Measurements from ENCODE around the gene PINLYP.
A peak's percentile ranks its signal among the peaks of the same experiment; 100 is the strongest.
"Not testable (repeated sequence)": the region's sequence is repeated elsewhere in the genome, so short reads cannot be mapped to it uniquely, and the experiment has no call there.

Gene PINLYP

GRCh38 chr19:43582495-43582894 is 6.9 kb downstream of the PINLYP start:
- no peak for DNase-seq (ENCODE audit: low read depth)

- DNase-seq (ENCODE audit: low read depth), result no peak
Measured at GRCh38 chr19:43584484-43584883, 8.9 kb downstream of the PINLYP start.

- no peak for DNase-seq (ENCODE audit: low read depth)
Measured at GRCh38 chr19:43586346-43586745, 10.7 kb downstream of the PINLYP start.

GRCh38 chr19:43587029-43587428 is 11.4 kb downstream of the PINLYP start:
- DNase-seq (ENCODE audit: low read depth), result not testable (repeated sequence)

- DNase-seq (ENCODE audit: low read depth), result no peak
Measured at GRCh38 chr19:43589277-43589676, 13.7 kb downstream of the PINLYP start.

- no peak for DNase-seq (ENCODE audit: low read depth)
Measured at GRCh38 chr19:43589678-43590077, 14.1 kb downstream of the PINLYP start.

- no peak for DNase-seq (ENCODE audit: low read depth)
Measured at GRCh38 chr19:43591904-43592772, 16.5 kb downstream of the PINLYP start.

GRCh38 chr19:43592800-43593350 is 17.3 kb downstream of the PINLYP start:
- DNase-seq (ENCODE audit: low read depth), result no peak

GRCh38 chr19:43594081-43594697 is 18.6 kb downstream of the PINLYP start:
- no peak for DNase-seq (ENCODE audit: low read depth)

GRCh38 chr19:43594710-43595604 is 19.4 kb downstream of the PINLYP start:
- DNase-seq (ENCODE audit: low read depth), result peak; percentile 54

GRCh38 chr19:43595605-43595998 is 20.0 kb downstream of the PINLYP start:
- DNase-seq (ENCODE audit: low read depth), result no peak

- peak; percentile 100 for DNase-seq (ENCODE audit: low read depth)
Measured at GRCh38 chr19:43595999-43596841, 20.6 kb downstream of the PINLYP start, which contains the start of the genes IRGQ and ZNF576. TSS of gene IRGQ (minus strand) at chr19:43596134. CDS start at chr19:43595338, 796 bp downstream. TSS of gene ZNF576 (plus strand) at chr19:43596595. CDS start at chr19:43597109, 514 bp downstream.

GRCh38 chr19:43596842-43597461 is 21.4 kb downstream of the PINLYP start:
- no peak for DNase-seq (ENCODE audit: low read depth)

GRCh38 chr19:43597876-43598275 is 22.3 kb downstream of the PINLYP start:
- no peak for DNase-seq (ENCODE audit: low read depth)

- DNase-seq (ENCODE audit: low read depth), result no peak
Measured at GRCh38 chr19:43598445-43599240, 23.0 kb downstream of the PINLYP start.

GRCh38 chr19:43599635-43600295 is 24.2 kb downstream of the PINLYP start:
- no peak for DNase-seq (ENCODE audit: low read depth)

- DNase-seq (ENCODE audit: low read depth), result not testable (repeated sequence)
Measured at GRCh38 chr19:43600326-43600725, 24.7 kb downstream of the PINLYP start.

GRCh38 chr19:43605875-43606568 is 30.4 kb downstream of the PINLYP start:
- no peak for DNase-seq (ENCODE audit: low read depth)

Measured in activated T-helper 1 cell treated with Interleukin-2 at 50 U/mL for 16 hours (primary cell).